BLaER1 treated with 17β-estradiol and CSF1 and Interleukin-3, amounts not matched to agents 10 nM and 100 nM (cell line): Measurements from ENCODE around the gene IFIT5.
A peak's percentile ranks its signal among the peaks of the same experiment; 100 is the strongest.
"Not testable (repeated sequence)": the region's sequence is repeated elsewhere in the genome, so short reads cannot be mapped to it uniquely, and the experiment has no call there.

ENCODE experiments used
- H3K27ac ChIP-seq, 11 experiments: shearing (Covaris generic); formaldehyde crosslinking; 2 replicates each; pipeline ENCODE4 v1.8.1; 2022
- H3K27me3 ChIP-seq, 11 experiments: shearing (Covaris generic); formaldehyde crosslinking; 2 replicates each; pipeline ENCODE4 v1.8.1; 2022
- H3K36me3 ChIP-seq, 11 experiments: shearing (Covaris generic); formaldehyde crosslinking; 2 replicates each; pipeline ENCODE4 v1.8.1; 2022
- H3K4me1 ChIP-seq, 10 experiments: shearing (Covaris generic); formaldehyde crosslinking; 2 replicates each; pipeline ENCODE4 v1.8.1; 2022
- H3K4me2 ChIP-seq, 11 experiments: shearing (Covaris generic); formaldehyde crosslinking; 2 replicates each; pipeline ENCODE4 v1.8.1; 2022
- H3K4me3 ChIP-seq, 10 experiments: shearing (Covaris generic); formaldehyde crosslinking; 2 replicates each; pipeline ENCODE4 v1.8.1; 2022
- H3K9ac ChIP-seq, 11 experiments: shearing (Covaris generic); formaldehyde crosslinking; 2 replicates each; pipeline ENCODE4 v1.8.1; 2022
- H3K9me3 ChIP-seq, 11 experiments: shearing (Covaris generic); formaldehyde crosslinking; replicated peaks in 1 of 11; 2 replicates each; pipeline ENCODE4 v1.8.1; 2022
- H4K20me1 ChIP-seq, 11 experiments: shearing (Covaris generic); formaldehyde crosslinking; 2 replicates each; pipeline ENCODE4 v1.8.1; 2022
- Cebpa-rat ChIP-seq, 11 experiments: shearing (Covaris generic); IDR thresholded peaks; 2 replicates each; pipeline ENCODE4 v1.8.1; 2022

The IFIT5 gene

GRCh38 chr10:89377705-89378637 lies 36.4 kb upstream of the IFIT5 start, which contains the start of gene IFIT1B:
Gene IFIT1B, plus strand, starts transcription at chr10:89378056. Its CDS starts 80 bp downstream, at chr10:89378136.
- Histone ChIP-seq H3K4me3 (no peak within 1 kb of the TSS), H3K9me3 (no peaks in the 10 kb centered on the region), H3K27ac (no peak within 1 kb of the TSS), H3K4me2 (no peak within 1 kb of the TSS), H4K20me1 (no peaks in the 10 kb centered on the region), H3K27me3 (no peaks in the 10 kb centered on the region), H3K9ac (no peak within 1 kb of the TSS), H3K36me3 (no peaks in the 10 kb centered on the region), H3K4me1 (peaks cover 0 to 32% (median 4%) of the 10 kb centered on the region in 10 experiments; a peak in 9 of 20 replicates)
- no peak for TF ChIP-seq Cebpa-rat (IDR thresholded peaks at IDR 0.05)

GRCh38 chr10:89379103-89379502 lies 35.3 kb upstream of the IFIT5 start:
- H3K9me3 ChIP-seq = no peaks in the 10 kb centered on the region
- H3K4me1 ChIP-seq = peaks cover 0 to 32% (median 12%) of the 10 kb centered on the region in 10 experiments; a peak in 15 of 20 replicates
- no peak overlapping the region for H3K4me3 ChIP-seq
- H3K36me3 ChIP-seq = no peaks in the 10 kb centered on the region
- H3K27me3 ChIP-seq = no peaks in the 10 kb centered on the region
- TF ChIP-seq Cebpa-rat (IDR thresholded peaks at IDR 0.05) = no peak
- H3K9ac ChIP-seq = no peak overlapping the region
- no peak overlapping the region for H3K27ac ChIP-seq
- no peaks in the 10 kb centered on the region for H4K20me1 ChIP-seq
- H3K4me2 ChIP-seq = no peak overlapping the region

GRCh38 chr10:89382757-89383156 lies 31.6 kb upstream of the IFIT5 start:
- Histone ChIP-seq H3K27me3 (no peaks in the 10 kb centered on the region), H3K36me3 (no peaks in the 10 kb centered on the region), H4K20me1 (no peaks in the 10 kb centered on the region), H3K4me1 (peaks cover 14 to 57% (median 32%) of the 10 kb centered on the region in 10 experiments), H3K9me3 (no peaks in the 10 kb centered on the region), H3K4me3 (no peak overlapping the region), H3K9ac (no peak overlapping the region), H3K4me2 (peak overlapping the region in 4 of 11 experiments; percentile 80 to 92 (median 84); a peak in 8 of 22 replicates), H3K27ac (peak overlapping the region in 2 of 11 experiments; percentile 82 to 89; a peak in 3 of 22 replicates)
- TF ChIP-seq Cebpa-rat (IDR thresholded peaks at IDR 0.05) = no peak

- Histone ChIP-seq H3K4me1 (peaks cover 14 to 64% (median 34%) of the 10 kb centered on the region in 10 experiments), H3K4me3 (peak overlapping the region in 3 of 10 experiments; percentile 4 to 17 (median 4); a peak in 3 of 20 replicates), H3K27ac (peak overlapping the region; percentile 15 to 89 (median 78); a peak in 21 of 22 replicates), H3K27me3 (no peaks in the 10 kb centered on the region), H3K4me2 (peak overlapping the region; percentile 13 to 92 (median 73)), H3K36me3 (no peaks in the 10 kb centered on the region), H3K9ac (peak overlapping the region in 8 of 11 experiments; percentile 50 to 78 (median 70); a peak in 15 of 22 replicates), H3K9me3 (no peaks in the 10 kb centered on the region), H4K20me1 (no peaks in the 10 kb centered on the region)
- peak in 5 of 11 experiments; percentile 41 to 76 (median 63); a peak in 10 of 22 replicates for TF ChIP-seq Cebpa-rat (IDR thresholded peaks at IDR 0.05)
Measured at GRCh38 chr10:89384474-89385340, 29.7 kb upstream of the IFIT5 start.

GRCh38 chr10:89388806-89389205 lies 25.6 kb upstream of the IFIT5 start:
- H3K9ac ChIP-seq = no peak overlapping the region
- no peak for TF ChIP-seq Cebpa-rat (IDR thresholded peaks at IDR 0.05)
- no peaks in the 10 kb centered on the region for H3K27me3 ChIP-seq
- no peak overlapping the region for H3K4me3 ChIP-seq
- H3K27ac ChIP-seq = no peak overlapping the region
- no peaks in the 10 kb centered on the region for H3K36me3 ChIP-seq
- H4K20me1 ChIP-seq = no peaks in the 10 kb centered on the region
- no peak overlapping the region for H3K4me2 ChIP-seq
- peaks cover 46 to 84% (median 59%) of the 10 kb centered on the region in 10 experiments for H3K4me1 ChIP-seq
- H3K9me3 ChIP-seq = no peaks in the 10 kb centered on the region

GRCh38 chr10:89389254-89389653 lies 25.1 kb upstream of the IFIT5 start:
- no peak overlapping the region for H3K4me3 ChIP-seq
- no peaks in the 10 kb centered on the region for H3K27me3 ChIP-seq
- H3K9me3 ChIP-seq = no peaks in the 10 kb centered on the region
- H4K20me1 ChIP-seq = no peaks in the 10 kb centered on the region
- H3K4me2 ChIP-seq = no peak overlapping the region
- no peak for TF ChIP-seq Cebpa-rat (IDR thresholded peaks at IDR 0.05)
- peaks cover 47 to 84% (median 59%) of the 10 kb centered on the region in 10 experiments for H3K4me1 ChIP-seq
- no peaks in the 10 kb centered on the region for H3K36me3 ChIP-seq
- H3K9ac ChIP-seq = no peak overlapping the region
- H3K27ac ChIP-seq = no peak overlapping the region

GRCh38 chr10:89390476-89391225 lies 23.7 kb upstream of the IFIT5 start:
- H3K4me2 ChIP-seq = peak overlapping the region in 10 of 11 experiments; percentile 12 to 96 (median 88); a peak in 15 of 22 replicates
- peaks cover 0 to 1% (median 0%) of the 10 kb centered on the region in 11 experiments; a peak in 1 of 22 replicates for H3K9me3 ChIP-seq
- H3K4me1 ChIP-seq = peaks cover 34 to 74% (median 51%) of the 10 kb centered on the region in 10 experiments
- H3K36me3 ChIP-seq = 0 out of 22 replicates have a peak, but pooled peaks cover 0 to 3% (median 0%) of the 10 kb centered on the region in 11 experiments
- H4K20me1 ChIP-seq = no peaks in the 10 kb centered on the region
- peak overlapping the region in 6 of 11 experiments; percentile 77 to 79 (median 78); a peak in 6 of 22 replicates for H3K27ac ChIP-seq
- H3K9ac ChIP-seq = 0 out of 22 replicates have a peak overlapping the region, but pooled peaks of 1 of the 11 experiments have one; percentile 11
- no peak overlapping the region for H3K4me3 ChIP-seq
- TF ChIP-seq Cebpa-rat (IDR thresholded peaks at IDR 0.05) = no peak
- H3K27me3 ChIP-seq = no peaks in the 10 kb centered on the region

GRCh38 chr10:89391226-89391576 lies 23.2 kb upstream of the IFIT5 start:
- Histone ChIP-seq H3K9ac (peak overlapping the region in 2 of 11 experiments; percentile 11 to 71; a peak in 1 of 22 replicates), H3K4me2 (peak overlapping the region; percentile 75 to 96 (median 89)), H3K4me1 (peaks cover 34 to 69% (median 45%) of the 10 kb centered on the region in 10 experiments), H3K27ac (peak overlapping the region in 7 of 11 experiments; percentile 77 to 81 (median 79); a peak in 13 of 22 replicates)
- not testable (repeated sequence) for H4K20me1 ChIP-seq, H3K4me3 ChIP-seq, H3K27me3 ChIP-seq, H3K9me3 ChIP-seq, H3K36me3 ChIP-seq
